K562 (cell line): ENCODE data around the gene CTDSP1. TPM values are rescaled to one million over a fixed set of nuclear protein-coding genes. Genes with fewer than 3 reads are reported as not detected.
A peak's percentile ranks its signal among the peaks of the same experiment; 100 is the strongest.

Experiments
- BRF1 ChIP-seq: IDR thresholded peaks from 3 replicates; pipeline ENCODE4 v1.6.1; 2011; ENCODE audit warnings: borderline replicate concordance, mild to moderate bottlenecking; ENCODE audit not compliant: insufficient read length; ENCODE audit errors: extremely low read depth
- EP400 ChIP-seq: fragments of 450-650 bp; IDR thresholded peaks from 2 replicates; pipeline ENCODE4 v1.6.1; 2017; ENCODE audit warnings: antibody characterized with exemption, mild to moderate bottlenecking, moderate library complexity
- FOXP1 ChIP-seq: sonication (generic); formaldehyde crosslinking; IDR thresholded peaks from 2 replicates; pipeline ENCODE4 v1.8.0; 2022; ENCODE audit warnings: mild to moderate bottlenecking, missing genetic modification reagents
- GABPA ChIP-seq: fragments of 200-800 bp; sonication (Bioruptor generic); conservative IDR thresholded peaks from 2 replicates; pipeline ENCODE4 v1.6.1; 2016; ENCODE audit warnings: low read depth, missing genetic modification characterization, missing compliant biosample characterization
- HNRNPLL ChIP-seq: fragments of 200-400 bp; formaldehyde crosslinking; IDR thresholded peaks from 2 replicates; pipeline ENCODE4 v1.6.1; 2017; ENCODE audit warnings: low read length, low read depth, mild to moderate bottlenecking; ENCODE audit not compliant: poor library complexity, severe bottlenecking
- IRF9 ChIP-seq: fragments of 450-650 bp; IDR thresholded peaks from 2 replicates; pipeline ENCODE4 v1.6.1; 2016; ENCODE audit warnings: missing biosample characterization, missing genetic modification characterization
- KDM5B ChIP-seq: fragments of 200-600 bp; sonication (generic); IDR thresholded peaks from 2 replicates; pipeline ENCODE4 v1.6.1; 2012; ENCODE audit warnings: low read depth, mild to moderate bottlenecking, moderate library complexity, low read length, control low read depth, inconsistent platforms; ENCODE audit not compliant: insufficient replicate concordance
- MEIS2 ChIP-seq: fragments of 450-650 bp; IDR thresholded peaks from 2 replicates; pipeline ENCODE4 v1.6.1; 2014; ENCODE audit warnings: mild to moderate bottlenecking; ENCODE audit not compliant: partially characterized antibody
- NCOR1 ChIP-seq: fragments of 450-650 bp; IDR thresholded peaks from 2 replicates; pipeline ENCODE4 v1.6.1; 2016; ENCODE audit warnings: mild to moderate bottlenecking, moderate library complexity
- NRF1 ChIP-seq, 2 experiments: fragments of 450-650 bp; IDR thresholded peaks in 1 of 2; conservative IDR thresholded peaks in 1 of 2; 2 replicates each; pipeline ENCODE4 v1.6.1; 2014; ENCODE audit warnings: mild to moderate bottlenecking in 2 of 2
- RBBP5 ChIP-seq: fragments of 200-600 bp; sonication (generic); IDR thresholded peaks from 2 replicates; pipeline ENCODE4 v1.6.1; 2012; ENCODE audit warnings: borderline replicate concordance, mild to moderate bottlenecking, low read length, control low read depth, inconsistent platforms; ENCODE audit not compliant: insufficient read depth, poor library complexity, severe bottlenecking
- UBTF ChIP-seq, 2 experiments: IDR thresholded peaks; 2 replicates each; pipeline ENCODE4 v1.6.1; 2012; ENCODE audit warnings: improper control_type of control experiment in 2 of 2, low read depth in 2 of 2, low read length in 2 of 2, borderline replicate concordance in 1 of 2
- ZNF140 ChIP-seq: fragments of 250-450 bp; sonication (Bioruptor Pico); IDR thresholded peaks from 2 replicates; pipeline ENCODE4 v1.8.0; 2021; ENCODE audit warnings: moderate library complexity, mild to moderate bottlenecking, inconsistent platforms
- polyA plus RNA-seq, 8 experiments: library from polyadenylated mRNA; depleted of rRNA in 4 of 8; stranded (reverse) in 5 of 8; unstranded in 3 of 8; fragments of >200 nt; fragmentation: Nextera tagmentation in 2 of 8; fragmentation: Illumina TruSeq in 1 of 8; extraction: Ambion mirVana in 2 of 8; extraction: Trizol in 1 of 8; gene quantifications; 2 replicates each; pipeline versions ENCODE4 v1.2.1 to v1.2.3, GENCODE V29; 2011 to 2014; ENCODE audit warnings: inconsistent platforms in 1 of 8, missing spikeins in 1 of 8
- total RNA-seq, 7 experiments: library from RNA; depleted of rRNA in 6 of 7; stranded (reverse); fragments of >200 nt in 6 of 7; fragmentation: Illumina TruSeq in 2 of 7; extraction: Trizol in 2 of 7; gene quantifications; 2 replicates each; pipeline versions ENCODE4 v1.2.1 to v1.2.3, GENCODE V29; 2011 to 2021; ENCODE audit warnings: low replicate concordance in 1 of 7
- TF ChIP-seq, protein P1 (sequence below): sonication (generic); formaldehyde crosslinking; IDR thresholded peaks from 2 replicates; pipeline ENCODE4 v1.8.0; 2022; ENCODE audit warnings: missing genetic modification reagents, mild to moderate bottlenecking, moderate library complexity, borderline replicate concordance
- TF ChIP-seq, protein P2 (sequence below), 2 experiments: fragments of 150-350 bp in 1 of 2; IDR thresholded peaks; 2 replicates each; pipeline ENCODE4 v1.6.1; 2012 to 2016; ENCODE audit warnings: low read depth in 2 of 2, low read length in 2 of 2, mild to moderate bottlenecking in 1 of 2, moderate library complexity in 1 of 2
- TF ChIP-seq, protein P3 (sequence below): sonication (generic); formaldehyde crosslinking; IDR thresholded peaks from 2 replicates; pipeline ENCODE4 v1.9.0; 2022; ENCODE audit warnings: mild to moderate bottlenecking, missing genetic modification reagents

CTDSP1 gene
- total and polyA plus RNA-seq, 9 of the 15 experiments (the other 6 are each of a cell fraction or from before 2014, with no cell fraction given), result 2.4 to 74.8 (median 45.8) TPM

DNA sequence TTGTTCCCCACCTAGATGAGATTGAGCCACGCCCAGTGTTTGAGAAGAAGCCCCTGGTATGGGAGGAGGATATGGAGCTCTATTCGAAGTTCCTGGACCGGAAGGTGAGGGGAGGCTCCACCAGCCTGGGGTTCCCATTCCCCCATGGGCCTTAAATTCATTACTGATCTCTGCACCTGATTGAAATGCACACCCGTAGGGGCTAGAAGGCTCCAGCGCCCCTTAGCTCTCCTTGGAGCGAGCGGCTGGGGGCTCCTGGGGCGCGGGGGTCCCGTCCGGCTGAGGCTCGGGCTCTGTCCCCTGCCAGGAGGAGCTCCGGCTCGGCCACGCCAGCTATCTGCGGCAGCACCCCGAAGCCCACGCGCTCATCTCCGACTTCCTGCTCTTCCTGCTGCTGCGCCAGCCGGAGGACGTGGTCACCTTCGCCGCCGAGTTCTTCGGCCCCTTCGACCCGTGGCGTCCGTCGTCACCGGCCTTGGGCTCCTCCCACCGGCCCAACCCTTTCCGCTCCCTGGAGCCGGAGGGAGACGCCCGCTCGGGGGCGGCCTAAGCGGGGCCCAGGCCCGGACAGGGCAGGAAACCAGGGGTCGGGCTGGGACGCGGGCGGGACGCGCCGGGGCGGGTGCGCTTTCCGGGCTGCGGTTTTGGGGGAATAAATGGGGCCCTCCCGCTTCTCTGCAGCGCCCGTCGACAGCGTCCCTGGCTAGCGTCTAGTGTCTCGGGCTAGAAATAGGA, 32.1 kb upstream of the CTDSP1 start (continued):
- TF ChIP-seq EP400 (peak; percentile 83), MEIS2 (peak; percentile 27), BRF1 (no peak), KDM5B (peak; percentile 84), ZNF140 (CRISPR knock-in tag) (no peak), GABPA (peak; percentile 80), RBBP5 (peak; percentile 46), HNRNPLL (peak; percentile 39), IRF9 (no peak), FOXP1 (peak; percentile 85; the same call in 1 of the 2 replicates), UBTF (IDR thresholded peaks at IDR 0.05; ENCODE audit: borderline replicate concordance in 1 of 2, low read depth in 2 of 2, low read length in 2 of 2) (peak in 1 of 2 experiments; percentile 85; a peak in 2 of 4 replicates), NRF1 (conservative IDR thresholded peaks at IDR 0.05 in 1 of 2, IDR thresholded peaks at IDR 0.05 in 1 of 2) (peak; percentile 79 to 81), NCOR1 (peak; percentile 20; the same call in 1 of the 2 replicates)
- TF ChIP-seq, protein P1, sequence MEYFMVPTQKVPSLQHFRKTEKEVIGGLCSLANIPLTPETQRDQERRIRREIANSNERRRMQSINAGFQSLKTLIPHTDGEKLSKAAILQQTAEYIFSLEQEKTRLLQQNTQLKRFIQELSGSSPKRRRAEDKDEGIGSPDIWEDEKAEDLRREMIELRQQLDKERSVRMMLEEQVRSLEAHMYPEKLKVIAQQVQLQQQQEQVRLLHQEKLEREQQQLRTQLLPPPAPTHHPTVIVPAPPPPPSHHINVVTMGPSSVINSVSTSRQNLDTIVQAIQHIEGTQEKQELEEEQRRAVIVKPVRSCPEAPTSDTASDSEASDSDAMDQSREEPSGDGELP (CRISPR knock-in tag), result peak; percentile 67; the same call in 1 of the 2 replicates
- TF ChIP-seq, protein P2, sequence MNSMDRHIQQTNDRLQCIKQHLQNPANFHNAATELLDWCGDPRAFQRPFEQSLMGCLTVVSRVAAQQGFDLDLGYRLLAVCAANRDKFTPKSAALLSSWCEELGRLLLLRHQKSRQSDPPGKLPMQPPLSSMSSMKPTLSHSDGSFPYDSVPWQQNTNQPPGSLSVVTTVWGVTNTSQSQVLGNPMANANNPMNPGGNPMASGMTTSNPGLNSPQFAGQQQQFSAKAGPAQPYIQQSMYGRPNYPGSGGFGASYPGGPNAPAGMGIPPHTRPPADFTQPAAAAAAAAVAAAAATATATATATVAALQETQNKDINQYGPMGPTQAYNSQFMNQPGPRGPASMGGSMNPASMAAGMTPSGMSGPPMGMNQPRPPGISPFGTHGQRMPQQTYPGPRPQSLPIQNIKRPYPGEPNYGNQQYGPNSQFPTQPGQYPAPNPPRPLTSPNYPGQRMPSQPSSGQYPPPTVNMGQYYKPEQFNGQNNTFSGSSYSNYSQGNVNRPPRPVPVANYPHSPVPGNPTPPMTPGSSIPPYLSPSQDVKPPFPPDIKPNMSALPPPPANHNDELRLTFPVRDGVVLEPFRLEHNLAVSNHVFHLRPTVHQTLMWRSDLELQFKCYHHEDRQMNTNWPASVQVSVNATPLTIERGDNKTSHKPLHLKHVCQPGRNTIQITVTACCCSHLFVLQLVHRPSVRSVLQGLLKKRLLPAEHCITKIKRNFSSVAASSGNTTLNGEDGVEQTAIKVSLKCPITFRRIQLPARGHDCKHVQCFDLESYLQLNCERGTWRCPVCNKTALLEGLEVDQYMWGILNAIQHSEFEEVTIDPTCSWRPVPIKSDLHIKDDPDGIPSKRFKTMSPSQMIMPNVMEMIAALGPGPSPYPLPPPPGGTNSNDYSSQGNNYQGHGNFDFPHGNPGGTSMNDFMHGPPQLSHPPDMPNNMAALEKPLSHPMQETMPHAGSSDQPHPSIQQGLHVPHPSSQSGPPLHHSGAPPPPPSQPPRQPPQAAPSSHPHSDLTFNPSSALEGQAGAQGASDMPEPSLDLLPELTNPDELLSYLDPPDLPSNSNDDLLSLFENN (IDR thresholded peaks at IDR 0.05; ENCODE audit: low read depth in 2 of 2, low read length in 2 of 2), result peak in 1 of 2 experiments; percentile 31; a peak in 1 of 4 replicates
- TF ChIP-seq, protein P3, sequence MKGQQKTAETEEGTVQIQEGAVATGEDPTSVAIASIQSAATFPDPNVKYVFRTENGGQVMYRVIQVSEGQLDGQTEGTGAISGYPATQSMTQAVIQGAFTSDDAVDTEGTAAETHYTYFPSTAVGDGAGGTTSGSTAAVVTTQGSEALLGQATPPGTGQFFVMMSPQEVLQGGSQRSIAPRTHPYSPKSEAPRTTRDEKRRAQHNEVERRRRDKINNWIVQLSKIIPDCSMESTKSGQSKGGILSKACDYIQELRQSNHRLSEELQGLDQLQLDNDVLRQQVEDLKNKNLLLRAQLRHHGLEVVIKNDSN (CRISPR knock-in tag), result peak; percentile 40; the same call in 1 of the 2 replicates
